Upper lobe of right lung (tissue), 1 donor: Measurements from ENCODE around the gene EOMES. TPM values are rescaled to one million over a fixed set of nuclear protein-coding genes. Genes with fewer than 3 reads are reported as not detected.

Experiments used
- ATAC-seq: fragments of 200-7000 bp; cut with Tn5 transposase; one replicate; pipeline ENCODE4 v1.9.1; 2020; ENCODE audit warnings: mild to moderate bottlenecking, moderate library complexity
- DNase-seq: peaks from one replicate; pipeline ENCODE4 v3.0.0-alpha.2; 2020
- H3K27ac ChIP-seq: fragments of 200-600 bp; one replicate; pipeline ENCODE4 v1.8.0; 2022
- H3K27me3 ChIP-seq: fragments of 200-600 bp; one replicate; pipeline ENCODE4 v1.8.0; 2022; ENCODE audit warnings: mild to moderate bottlenecking
- H3K36me3 ChIP-seq: fragments of 200-600 bp; one replicate; pipeline ENCODE4 v1.8.0; 2022
- H3K4me1 ChIP-seq: fragments of 200-600 bp; one replicate; pipeline ENCODE4 v1.8.0; 2022
- H3K4me3 ChIP-seq: fragments of 200-600 bp; one replicate; pipeline ENCODE4 v1.8.0; 2022; ENCODE audit warnings: mild to moderate bottlenecking
- H3K9me3 ChIP-seq: fragments of 200-600 bp; one replicate; pipeline ENCODE4 v1.8.0; 2022
- CTCF ChIP-seq: fragments of 200-600 bp; IDR thresholded peaks from one replicate; pipeline ENCODE4 v1.8.0; 2022; ENCODE audit warnings: antibody characterized with exemption
- intact Hi-C: fragments of 100-400 bp; cut with DNase I; formaldehyde crosslinking; loops from one replicate; pipeline ENCODE4 v1.11.0; 2022
- total RNA-seq: library from RNA; stranded (reverse); fragmentation: NEBNext Ultra II Directional; extraction: Animal tissue kit (Norgen Biotek cat#: 25700); gene quantifications from one replicate; pipeline ENCODE4 v1.2.1, GENCODE V29; 2021
- donor health status: DM: no; HTN: yes; CAD: no; lungs with severe emphysema.

Gene EOMES
- total RNA-seq, 1 donor from 2014 or later, result 1.2 TPM

- intact Hi-C loops, result no loop called here
- DNase-seq (peak; percentile 87), ATAC-seq (peak; percentile 95)
- H3K27ac ChIP-seq, result no peak overlapping the region
- TF ChIP-seq CTCF, result peak; percentile 82
- no peaks in the 10 kb centered on the region for H3K9me3 ChIP-seq
- peaks cover 51% of the 10 kb centered on the region for H3K27me3 ChIP-seq
- peak overlapping the region; percentile 54 for H3K4me3 ChIP-seq
- H3K36me3 ChIP-seq, result no peaks in the 10 kb centered on the region
- peaks cover 19% of the 10 kb centered on the region for H3K4me1 ChIP-seq
Measured at GRCh38 chr3:27712136-27713077, 9.7 kb downstream of the EOMES start.

- Histone ChIP-seq H3K4me3 (no peak overlapping the region), H3K27ac (no peak overlapping the region), H3K36me3 (no peaks in the 10 kb centered on the region), H3K27me3 (peaks cover 15% of the 10 kb centered on the region), H3K4me1 (peaks cover under 1% of the 10 kb centered on the region), H3K9me3 (no peaks in the 10 kb centered on the region)
- ATAC-seq (no peak), DNase-seq (no peak)
- TF ChIP-seq CTCF, result no peak
- intact Hi-C loops, result no loop called here
Measured at GRCh38 chr3:27708250-27708649, 13.9 kb downstream of the EOMES start.

- no peaks in the 10 kb centered on the region for H3K4me1 ChIP-seq
- no peak for DNase-seq
- no peaks in the 10 kb centered on the region for H3K27me3 ChIP-seq
- no peaks in the 10 kb centered on the region for H3K36me3 ChIP-seq
- ATAC-seq, result no peak
- no peaks in the 10 kb centered on the region for H3K9me3 ChIP-seq
- H3K4me3 ChIP-seq, result no peak overlapping the region
- intact Hi-C loops, result no loop called here
- TF ChIP-seq CTCF, result no peak
- no peak overlapping the region for H3K27ac ChIP-seq
Measured at GRCh38 chr3:27699067-27699466, 23.1 kb downstream of the EOMES start.

- H3K4me3 ChIP-seq, result no peak overlapping the region
- no peaks in the 10 kb centered on the region for H3K4me1 ChIP-seq
- no peaks in the 10 kb centered on the region for H3K36me3 ChIP-seq
- H3K27me3 ChIP-seq, result no peaks in the 10 kb centered on the region
- no peak overlapping the region for H3K27ac ChIP-seq
- intact Hi-C loops, result no loop called here
- H3K9me3 ChIP-seq, result no peaks in the 10 kb centered on the region
- no peak for ATAC-seq
- DNase-seq, result no peak
- no peak for TF ChIP-seq CTCF
Measured at GRCh38 chr3:27696906-27697305, 25.2 kb downstream of the EOMES start.

GRCh38 chr3:27695636-27696035 lies 26.5 kb downstream of the EOMES start:
- Histone ChIP-seq H3K27me3 (no peaks in the 10 kb centered on the region), H3K27ac (no peak overlapping the region), H3K4me3 (no peak overlapping the region), H3K36me3 (no peaks in the 10 kb centered on the region), H3K9me3 (peaks cover 11% of the 10 kb centered on the region), H3K4me1 (no peaks in the 10 kb centered on the region)
- no peak for ATAC-seq
- DNase-seq, result no peak
- intact Hi-C loops, result no loop called here
- no peak for TF ChIP-seq CTCF
